Transverse colon (tissue), 4 donors: ENCODE measurements around the gene RBL1. TPM values are rescaled to one million over a fixed set of nuclear protein-coding genes. Genes with fewer than 3 reads are reported as not detected.
"Not testable (repeated sequence)": the region's sequence is repeated elsewhere in the genome, so short reads cannot be mapped to it uniquely, and the experiment has no call there.

Source experiments
- DNase-seq: peaks from one replicate; pipeline ENCODE4 v3.0.0-alpha.2; 2019
- H3K27ac ChIP-seq, 4 donors: fragments of 200-600 bp; sonication (generic); 2 replicates each; pipeline ENCODE4 v1.5.1; 2016 to 2018; ENCODE audit warnings: inconsistent platforms in 4 of 4
- H3K27me3 ChIP-seq: fragments of 200-600 bp; sonication (generic); 2 replicates; pipeline ENCODE4 v1.5.1; 2017; ENCODE audit warnings: inconsistent platforms
- H3K36me3 ChIP-seq, 4 donors: fragments of 200-600 bp; sonication (generic); 2 replicates each; pipeline ENCODE4 v1.5.1; 2017 to 2019; ENCODE audit warnings: inconsistent platforms in 4 of 4
- H3K4me1 ChIP-seq, 4 donors: fragments of 200-600 bp; sonication (generic); 2 replicates each; pipeline ENCODE4 v1.5.1; 2017 to 2020; ENCODE audit warnings: inconsistent platforms in 4 of 4
- H3K4me3 ChIP-seq, 4 donors: fragments of 200-600 bp; sonication (generic); 1 replicate in 1 of 4; 2 replicates in 3 of 4; pipeline versions ENCODE4 v1.5.1 to v1.6.1; 2017 to 2019; ENCODE audit warnings: inconsistent platforms in 4 of 4
- H3K9me3 ChIP-seq, 2 donors: fragments of 200-600 bp; sonication (generic); 2 replicates each; pipeline ENCODE4 v1.5.1; 2017 to 2019; ENCODE audit warnings: inconsistent platforms in 2 of 2
- CTCF ChIP-seq, 5 experiments: fragments of 200-600 bp in 3 of 5; fragments of 450-650 bp in 2 of 5; sonication (generic) in 3 of 5; IDR thresholded peaks; 1 replicate in 2 of 5; 2 replicates in 3 of 5; pipeline ENCODE4 v1.5.1; 2016 to 2017; ENCODE audit warnings: antibody characterized with exemption in 5 of 5, inconsistent platforms in 3 of 5, mild to moderate bottlenecking in 2 of 5, moderate library complexity in 1 of 5
- EP300 ChIP-seq: sonication (generic); formaldehyde crosslinking; IDR thresholded peaks from one replicate; pipeline ENCODE4 v1.6.1; 2017; ENCODE audit warnings: antibody characterized with exemption, low read depth
- POLR2A ChIP-seq: fragments of 450-650 bp; IDR thresholded peaks from one replicate; pipeline ENCODE4 v1.6.1; 2016; ENCODE audit warnings: antibody characterized with exemption, mild to moderate bottlenecking, moderate library complexity
- POLR2AphosphoS5 ChIP-seq, 3 donors: sonication (generic); formaldehyde crosslinking; IDR thresholded peaks; one replicate each; pipeline ENCODE4 v1.6.1; 2016; ENCODE audit warnings: antibody characterized with exemption in 3 of 3
- WGBS, 2 donors: methylation state at CpG; one replicate each; pipeline ENCODE4 v1.1.5; 2018; ENCODE audit warnings: low coverage in 1 of 2; 5-methylcytosine and 5-hydroxymethylcytosine counted together
- in situ Hi-C, 4 donors: fragments of 200-750 bp; cut with MboI; loops; one replicate each; pipeline versions ENCODE4 v1.15.0 to v1.15.1; 2017; ENCODE audit warnings: low sequenced_read_pairs in 3 of 4, low pct_ligation_motif_present in 1 of 4, low pct_unique_long_range_greater_than_20kb in 1 of 4
- intact Hi-C: fragments of 100-400 bp; cut with DNase I; formaldehyde crosslinking; loops from one replicate; pipeline ENCODE4 v1.15.1; 2023; ENCODE audit warnings: low total_unique reads
- total RNA-seq, 4 donors: library from RNA; depleted of rRNA; stranded (reverse); fragments of >200 nt; gene quantifications; one replicate each; pipeline ENCODE4 v1.1.0, GENCODE V29; 2016

The RBL1 gene
- total RNA-seq, 4 donors from 2014 or later, result 1.5 to 11.6 (median 4.9) TPM

GRCh38 chr20:37053230-37053950 is 42.4 kb downstream of the RBL1 start:
- DNase-seq, result no peak
- TF ChIP-seq POLR2AphosphoS5 (IDR thresholded peaks at IDR 0.05) (no peak), CTCF (IDR thresholded peaks at IDR 0.05) (no peak), EP300 (no peak), POLR2A (no peak)
- Histone ChIP-seq H3K27ac (no peak overlapping the region), H3K4me1 (no peaks in the 10 kb centered on the region), H3K9me3 (no peaks in the 10 kb centered on the region), H3K4me3 (no peak overlapping the region), H3K27me3 (no peaks in the 10 kb centered on the region), H3K36me3 (peaks cover 0 to 15% (median 8%) of the 10 kb centered on the region in 4 donors)
- in situ Hi-C loops (no loop called here), intact Hi-C loops (loop anchor here (5.0 kb wide), 1 partner anchor 649 kb away; no protein-coding TSS in a partner anchor)
- 93 to 97% methylated on average over 4 of the region's 4 CpGs for WGBS, 2 donors

GRCh38 chr20:37042986-37043972 is 52.5 kb downstream of the RBL1 start:
- TF ChIP-seq EP300 (no peak), POLR2A (no peak), CTCF (IDR thresholded peaks at IDR 0.05) (no peak), POLR2AphosphoS5 (IDR thresholded peaks at IDR 0.05) (no peak)
- peaks cover 0 to 25% (median 5%) of the 10 kb centered on the region in 4 donors for H3K36me3 ChIP-seq
- intact Hi-C loops, result no loop called here
- in situ Hi-C loops, result no loop called here
- H3K27ac ChIP-seq, result peak overlapping the region in 1 of 4 donors; percentile 19
- no peaks in the 10 kb centered on the region for H3K4me1 ChIP-seq
- WGBS, 2 donors, result 69 to 81% methylated on average over 8 to 17 of the region's 17 CpGs
- no peaks in the 10 kb centered on the region for H3K27me3 ChIP-seq
- peak overlapping the region in 1 of 4 donors; percentile 5 for H3K4me3 ChIP-seq
- H3K9me3 ChIP-seq, result no peaks in the 10 kb centered on the region
- peak; percentile 9 for DNase-seq

GRCh38 chr20:37039366-37039765 is 56.4 kb downstream of the RBL1 start:
- H3K4me3 ChIP-seq, DNase-seq, H3K27ac ChIP-seq, in situ Hi-C loops, H3K27me3 ChIP-seq, H3K4me1 ChIP-seq, intact Hi-C loops, H3K9me3 ChIP-seq: not testable (repeated sequence)
- H3K36me3 ChIP-seq, result peaks cover 0 to 25% (median 5%) of the 10 kb centered on the region in 4 donors
- 93 to 100% methylated on average over 1 to 2 of the region's 2 CpGs for WGBS, 2 donors

GRCh38 chr20:37032077-37032476 is 63.7 kb downstream of the RBL1 start:
- H3K27me3 ChIP-seq, result no peaks in the 10 kb centered on the region
- no peak for DNase-seq
- no peak for TF ChIP-seq EP300
- TF ChIP-seq POLR2A, result no peak
- no peak for TF ChIP-seq CTCF (IDR thresholded peaks at IDR 0.05)
- no peak for TF ChIP-seq POLR2AphosphoS5 (IDR thresholded peaks at IDR 0.05)
- in situ Hi-C loops (no loop called here), intact Hi-C loops (no loop called here)
- H3K4me1 ChIP-seq, result no peaks in the 10 kb centered on the region
- 96 to 100% methylated on average over 4 of the region's 4 CpGs for WGBS, 2 donors
- H3K9me3 ChIP-seq, result no peaks in the 10 kb centered on the region
- H3K36me3 ChIP-seq, result peaks cover 0 to 29% (median 5%) of the 10 kb centered on the region in 4 donors
- no peak overlapping the region for H3K27ac ChIP-seq
- H3K4me3 ChIP-seq, result no peak overlapping the region
